ENCODE results near the gene ULK4.

- TF ChIP-seq CTCF (IDR thresholded peaks at IDR 0.05), result no peak
- no peak for TF ChIP-seq EP300 (IDR thresholded peaks at IDR 0.05)
- no peak for TF ChIP-seq POLR2A (IDR thresholded peaks at IDR 0.05)
Measured at GRCh38 chr3:41701191-41701698, 260.7 kb downstream of the ULK4 start.

Measured in ovary (tissue), 3 donors.